ENCODE data around the gene MCTP2. TPM values are rescaled to one million over a fixed set of nuclear protein-coding genes. Genes with fewer than 3 reads are reported as not detected.

The MCTP2 gene
- total RNA-seq, 1 donor from 2014 or later: 4.8 TPM

DNA sequence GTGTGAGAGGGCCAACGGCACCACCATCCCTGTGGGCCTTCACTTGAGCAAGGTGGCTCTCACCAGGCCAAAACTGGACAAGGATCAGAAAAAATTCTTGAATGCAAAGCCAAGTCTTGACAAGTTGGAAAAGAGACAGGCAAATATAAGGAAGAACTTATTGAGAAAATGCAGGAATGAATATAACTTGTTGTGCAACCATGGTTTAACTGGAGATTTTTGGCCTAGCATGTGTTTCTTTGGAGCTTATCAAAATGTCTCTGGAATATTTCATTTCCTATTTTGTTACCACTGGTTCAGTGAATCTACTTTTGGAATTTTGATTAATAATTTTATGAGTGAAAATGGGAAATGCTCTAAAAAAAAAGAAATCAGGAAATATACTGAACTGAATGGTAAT, 42.5 kb downstream of the MCTP2 start:
- TF ChIP-seq, protein P1, sequence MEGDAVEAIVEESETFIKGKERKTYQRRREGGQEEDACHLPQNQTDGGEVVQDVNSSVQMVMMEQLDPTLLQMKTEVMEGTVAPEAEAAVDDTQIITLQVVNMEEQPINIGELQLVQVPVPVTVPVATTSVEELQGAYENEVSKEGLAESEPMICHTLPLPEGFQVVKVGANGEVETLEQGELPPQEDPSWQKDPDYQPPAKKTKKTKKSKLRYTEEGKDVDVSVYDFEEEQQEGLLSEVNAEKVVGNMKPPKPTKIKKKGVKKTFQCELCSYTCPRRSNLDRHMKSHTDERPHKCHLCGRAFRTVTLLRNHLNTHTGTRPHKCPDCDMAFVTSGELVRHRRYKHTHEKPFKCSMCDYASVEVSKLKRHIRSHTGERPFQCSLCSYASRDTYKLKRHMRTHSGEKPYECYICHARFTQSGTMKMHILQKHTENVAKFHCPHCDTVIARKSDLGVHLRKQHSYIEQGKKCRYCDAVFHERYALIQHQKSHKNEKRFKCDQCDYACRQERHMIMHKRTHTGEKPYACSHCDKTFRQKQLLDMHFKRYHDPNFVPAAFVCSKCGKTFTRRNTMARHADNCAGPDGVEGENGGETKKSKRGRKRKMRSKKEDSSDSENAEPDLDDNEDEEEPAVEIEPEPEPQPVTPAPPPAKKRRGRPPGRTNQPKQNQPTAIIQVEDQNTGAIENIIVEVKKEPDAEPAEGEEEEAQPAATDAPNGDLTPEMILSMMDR (conservative IDR thresholded peaks at IDR 0.05): no peak
- no peaks in the 10 kb centered on the region for H3K27me3 Mint-ChIP-seq
- H3K4me3 Mint-ChIP-seq: no peak overlapping the region
- no peaks in the 10 kb centered on the region for H3K4me1 Mint-ChIP-seq (ENCODE audit: unreplicated experiment)
- H3K36me3 Mint-ChIP-seq: no peaks in the 10 kb centered on the region
- H3K9me3 Mint-ChIP-seq: no peaks in the 10 kb centered on the region
- no peak for DNase-seq (ENCODE audit: extremely low spot score, unreplicated experiment)
- H3K27ac Mint-ChIP-seq: no peak overlapping the region

- H3K4me1 Mint-ChIP-seq (ENCODE audit: unreplicated experiment): no peaks in the 10 kb centered on the region
- no peaks in the 10 kb centered on the region for H3K36me3 Mint-ChIP-seq
- no peak overlapping the region for H3K27ac Mint-ChIP-seq
- no peaks in the 10 kb centered on the region for H3K9me3 Mint-ChIP-seq
- no peak for DNase-seq (ENCODE audit: extremely low spot score, unreplicated experiment)
- no peak overlapping the region for H3K4me3 Mint-ChIP-seq
- TF ChIP-seq, protein P1 (conservative IDR thresholded peaks at IDR 0.05): no peak
- no peaks in the 10 kb centered on the region for H3K27me3 Mint-ChIP-seq
Measured at GRCh38 chr15:94274745-94275144, 43.4 kb downstream of the MCTP2 start.

DNA sequence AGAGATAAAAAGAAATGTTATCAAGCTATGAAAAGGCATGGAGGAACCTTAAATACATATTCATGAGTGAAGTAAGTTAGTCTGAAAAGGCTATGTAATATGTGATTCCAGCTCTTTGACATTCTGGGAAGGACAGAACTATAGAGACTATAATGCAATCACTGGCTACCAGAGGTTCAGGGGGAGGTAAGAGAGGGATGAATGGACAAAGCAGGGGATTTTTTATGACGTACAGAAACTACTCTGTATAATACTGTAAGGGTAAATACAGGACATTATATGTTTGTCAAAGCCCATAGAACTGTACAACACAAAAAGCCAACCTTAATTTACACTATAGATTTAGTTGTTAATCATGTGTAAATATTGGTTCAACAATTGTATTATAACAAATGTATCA, 46.1 kb downstream of the MCTP2 start:
- DNase-seq (ENCODE audit: extremely low spot score, unreplicated experiment): no peak
- Mint-ChIP-seq H3K27ac (no peak overlapping the region), H3K9me3 (no peaks in the 10 kb centered on the region), H3K27me3 (no peaks in the 10 kb centered on the region), H3K4me3 (no peak overlapping the region), H3K4me1 (ENCODE audit: unreplicated experiment) (peaks cover 4% of the 10 kb centered on the region), H3K36me3 (no peaks in the 10 kb centered on the region)
- TF ChIP-seq, protein P1 (conservative IDR thresholded peaks at IDR 0.05): no peak

DNA sequence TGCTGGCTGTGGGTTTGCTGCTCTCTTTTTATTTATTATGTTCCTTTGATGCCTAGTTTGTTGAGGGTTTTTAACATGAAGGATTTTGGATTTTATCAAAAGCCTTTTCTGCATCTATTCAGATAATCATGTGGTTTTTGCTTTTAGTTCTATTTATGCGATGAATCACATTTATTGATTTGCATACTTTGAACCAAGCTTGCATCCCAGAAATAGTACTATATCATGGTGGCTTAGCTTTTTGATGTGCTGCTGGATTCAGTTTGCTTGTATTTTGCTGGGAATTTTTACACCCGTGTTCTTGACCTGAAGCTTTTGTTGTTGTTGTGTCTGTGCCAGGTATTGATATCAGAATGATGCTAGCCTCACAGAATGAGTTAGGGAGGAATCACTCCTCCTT, 48.4 kb downstream of the MCTP2 start:
- no peak overlapping the region for H3K4me3 Mint-ChIP-seq
- H3K36me3 Mint-ChIP-seq: no peaks in the 10 kb centered on the region
- H3K4me1 Mint-ChIP-seq (ENCODE audit: unreplicated experiment): peaks cover 4% of the 10 kb centered on the region
- DNase-seq (ENCODE audit: extremely low spot score, unreplicated experiment): no peak
- H3K9me3 Mint-ChIP-seq: no peaks in the 10 kb centered on the region
- H3K27me3 Mint-ChIP-seq: no peaks in the 10 kb centered on the region
- H3K27ac Mint-ChIP-seq: no peak overlapping the region
- TF ChIP-seq, protein P1 (conservative IDR thresholded peaks at IDR 0.05): no peak

DNA sequence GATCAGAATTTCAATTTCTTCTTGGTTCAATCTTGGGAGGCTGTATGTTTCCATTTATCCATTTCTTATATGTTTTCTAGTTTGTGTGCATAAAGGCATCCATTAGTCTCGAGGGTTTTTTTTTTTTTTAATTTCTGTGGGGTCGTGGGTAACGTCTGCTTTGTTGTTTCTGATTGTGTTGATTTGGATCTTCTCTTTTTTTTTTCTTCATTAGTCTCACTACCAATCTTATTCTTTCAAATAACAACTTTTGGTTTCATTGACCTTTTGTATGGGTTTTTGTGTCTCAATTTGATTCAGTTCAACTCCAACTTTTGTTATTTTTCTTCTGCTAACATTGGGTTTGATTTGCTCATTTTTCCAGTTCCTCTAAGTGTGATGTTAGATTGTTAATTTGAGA, 48.9 kb downstream of the MCTP2 start:
- H3K36me3 Mint-ChIP-seq: no peaks in the 10 kb centered on the region
- TF ChIP-seq, protein P1 (conservative IDR thresholded peaks at IDR 0.05): no peak
- no peak for DNase-seq (ENCODE audit: extremely low spot score, unreplicated experiment)
- no peaks in the 10 kb centered on the region for H3K9me3 Mint-ChIP-seq
- peaks cover 4% of the 10 kb centered on the region for H3K4me1 Mint-ChIP-seq (ENCODE audit: unreplicated experiment)
- H3K27ac Mint-ChIP-seq: no peak overlapping the region
- H3K4me3 Mint-ChIP-seq: no peak overlapping the region
- no peaks in the 10 kb centered on the region for H3K27me3 Mint-ChIP-seq
